ENCODE measurements around the gene PAPPA2.
A peak's percentile ranks its signal among the peaks of the same experiment; 100 is the strongest.

The PAPPA2 gene

DNA sequence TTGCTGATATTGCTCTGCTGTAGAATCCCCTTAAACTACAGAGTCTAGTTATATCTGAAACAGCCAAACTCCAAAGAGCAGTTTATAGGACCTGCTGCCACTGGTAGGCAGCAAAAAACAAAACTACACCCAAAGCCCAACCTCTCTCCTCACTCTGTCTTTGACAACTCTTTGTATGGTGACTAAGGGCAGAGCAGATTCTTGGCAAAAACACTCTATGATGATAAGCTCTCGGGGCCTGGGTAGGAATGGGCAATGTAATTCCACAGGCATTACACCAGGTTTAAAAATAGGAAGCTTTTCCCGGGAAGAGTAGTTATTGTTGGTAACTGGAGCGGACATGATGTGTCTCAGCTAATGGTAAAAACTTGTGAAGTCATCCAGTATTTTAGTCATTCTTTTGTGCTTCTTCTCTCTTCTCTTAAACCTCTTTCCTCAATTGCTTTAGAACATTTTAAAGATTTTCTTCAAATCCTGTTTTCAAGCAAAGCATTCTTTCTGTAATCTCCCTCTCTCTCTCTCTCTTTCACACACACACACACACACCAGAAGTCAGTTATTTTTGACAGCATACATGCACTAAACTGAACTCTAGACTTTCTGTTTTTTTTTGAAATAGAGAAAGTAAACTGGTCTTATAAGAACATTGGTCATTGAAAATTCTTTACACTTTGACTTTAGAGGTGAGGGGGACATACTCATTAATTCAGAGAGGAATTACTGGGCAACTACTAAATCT lies 193.5 kb downstream of the PAPPA2 start:
- FAIRE-seq (peak; percentile 16), DNase-seq (ENCODE audit: insufficient read length, low spot score) (no peak)
- TF ChIP-seq, protein P1, sequence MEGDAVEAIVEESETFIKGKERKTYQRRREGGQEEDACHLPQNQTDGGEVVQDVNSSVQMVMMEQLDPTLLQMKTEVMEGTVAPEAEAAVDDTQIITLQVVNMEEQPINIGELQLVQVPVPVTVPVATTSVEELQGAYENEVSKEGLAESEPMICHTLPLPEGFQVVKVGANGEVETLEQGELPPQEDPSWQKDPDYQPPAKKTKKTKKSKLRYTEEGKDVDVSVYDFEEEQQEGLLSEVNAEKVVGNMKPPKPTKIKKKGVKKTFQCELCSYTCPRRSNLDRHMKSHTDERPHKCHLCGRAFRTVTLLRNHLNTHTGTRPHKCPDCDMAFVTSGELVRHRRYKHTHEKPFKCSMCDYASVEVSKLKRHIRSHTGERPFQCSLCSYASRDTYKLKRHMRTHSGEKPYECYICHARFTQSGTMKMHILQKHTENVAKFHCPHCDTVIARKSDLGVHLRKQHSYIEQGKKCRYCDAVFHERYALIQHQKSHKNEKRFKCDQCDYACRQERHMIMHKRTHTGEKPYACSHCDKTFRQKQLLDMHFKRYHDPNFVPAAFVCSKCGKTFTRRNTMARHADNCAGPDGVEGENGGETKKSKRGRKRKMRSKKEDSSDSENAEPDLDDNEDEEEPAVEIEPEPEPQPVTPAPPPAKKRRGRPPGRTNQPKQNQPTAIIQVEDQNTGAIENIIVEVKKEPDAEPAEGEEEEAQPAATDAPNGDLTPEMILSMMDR (IDR thresholded peaks at IDR 0.05; ENCODE audit: insufficient read depth, missing control alignments): no peak

DNA sequence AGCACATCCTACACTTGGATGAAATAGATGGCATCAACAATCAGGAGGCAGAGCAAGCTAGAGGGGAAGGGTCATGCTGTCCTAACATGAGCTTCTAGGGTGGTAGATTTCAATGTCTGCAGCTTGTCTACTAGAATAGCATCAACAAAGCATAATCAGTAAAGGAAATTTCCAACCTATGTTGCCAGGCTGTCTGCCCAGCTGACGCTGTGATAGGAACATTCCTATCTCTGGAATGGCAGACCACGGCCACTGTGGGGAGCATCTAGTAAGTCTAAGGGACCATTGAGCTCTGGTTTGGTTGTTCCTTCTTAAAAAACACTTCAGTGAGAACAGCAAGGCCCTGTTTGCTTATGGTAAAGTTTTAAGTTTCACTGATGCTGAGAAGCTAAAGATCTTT lies 206.8 kb downstream of the PAPPA2 start:
- TF ChIP-seq, protein P1 (IDR thresholded peaks at IDR 0.05; ENCODE audit: insufficient read depth, missing control alignments): no peak
- DNase-seq (ENCODE audit: insufficient read length, low spot score): no peak
- no peak for FAIRE-seq

DNA sequence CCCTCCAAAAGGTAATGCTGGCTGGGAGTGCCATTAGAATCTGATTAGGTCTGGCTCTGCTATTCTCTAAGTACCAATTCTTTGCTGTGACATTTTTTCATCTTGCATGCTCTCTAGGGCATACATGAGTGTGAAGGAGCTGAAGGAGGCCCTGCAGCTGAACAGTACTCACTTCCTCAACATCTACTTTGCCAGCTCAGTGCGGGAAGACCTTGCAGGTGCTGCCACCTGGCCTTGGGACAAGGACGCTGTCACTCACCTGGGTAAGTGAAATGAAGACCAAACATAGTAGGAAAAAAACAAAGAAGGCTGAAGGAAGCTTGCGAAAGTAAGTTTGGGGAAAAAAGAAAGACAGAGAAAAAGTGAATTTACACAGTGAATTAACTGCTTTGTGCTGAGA lies 207.9 kb downstream of the PAPPA2 start:
- TF ChIP-seq, protein P1 (IDR thresholded peaks at IDR 0.05; ENCODE audit: insufficient read depth, missing control alignments): no peak
- DNase-seq (ENCODE audit: insufficient read length, low spot score): no peak
- no peak for FAIRE-seq

DNA sequence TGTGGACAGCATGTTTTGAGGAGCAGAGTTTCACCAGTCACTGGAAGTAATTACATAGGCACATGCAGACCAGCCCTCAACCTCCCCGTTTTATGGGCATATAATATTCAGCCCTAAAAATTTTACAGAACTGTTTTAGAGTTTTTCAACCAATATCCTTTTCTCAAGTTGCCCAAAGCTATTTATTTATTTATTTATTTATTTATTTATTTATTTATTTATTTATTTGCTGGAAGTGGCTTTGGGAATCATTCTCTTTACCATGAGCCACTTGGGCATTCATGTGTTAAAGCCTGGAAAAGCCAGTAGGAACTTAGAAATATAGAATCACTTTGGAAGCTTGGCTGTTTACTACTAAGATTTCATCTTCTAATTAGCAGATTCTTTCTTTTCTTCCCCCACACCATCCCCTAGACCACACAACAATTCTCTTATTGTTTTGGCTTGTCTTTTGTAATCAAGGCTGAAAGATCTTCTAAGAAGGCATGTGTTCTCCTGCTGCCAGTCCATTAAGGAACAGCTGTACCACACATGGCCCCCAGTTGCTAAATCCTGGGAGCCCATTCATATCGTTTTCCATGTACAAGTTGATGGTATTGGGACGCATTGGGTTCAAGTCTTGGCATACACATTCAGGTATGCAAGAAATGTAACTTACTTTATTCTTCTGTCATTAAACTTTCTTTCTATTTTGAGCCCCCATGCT lies 220.0 kb downstream of the PAPPA2 start:
- TF ChIP-seq, protein P1 (IDR thresholded peaks at IDR 0.05; ENCODE audit: insufficient read depth, missing control alignments): no peak
- DNase-seq (ENCODE audit: insufficient read length, low spot score) (no peak), FAIRE-seq (no peak)

DNA sequence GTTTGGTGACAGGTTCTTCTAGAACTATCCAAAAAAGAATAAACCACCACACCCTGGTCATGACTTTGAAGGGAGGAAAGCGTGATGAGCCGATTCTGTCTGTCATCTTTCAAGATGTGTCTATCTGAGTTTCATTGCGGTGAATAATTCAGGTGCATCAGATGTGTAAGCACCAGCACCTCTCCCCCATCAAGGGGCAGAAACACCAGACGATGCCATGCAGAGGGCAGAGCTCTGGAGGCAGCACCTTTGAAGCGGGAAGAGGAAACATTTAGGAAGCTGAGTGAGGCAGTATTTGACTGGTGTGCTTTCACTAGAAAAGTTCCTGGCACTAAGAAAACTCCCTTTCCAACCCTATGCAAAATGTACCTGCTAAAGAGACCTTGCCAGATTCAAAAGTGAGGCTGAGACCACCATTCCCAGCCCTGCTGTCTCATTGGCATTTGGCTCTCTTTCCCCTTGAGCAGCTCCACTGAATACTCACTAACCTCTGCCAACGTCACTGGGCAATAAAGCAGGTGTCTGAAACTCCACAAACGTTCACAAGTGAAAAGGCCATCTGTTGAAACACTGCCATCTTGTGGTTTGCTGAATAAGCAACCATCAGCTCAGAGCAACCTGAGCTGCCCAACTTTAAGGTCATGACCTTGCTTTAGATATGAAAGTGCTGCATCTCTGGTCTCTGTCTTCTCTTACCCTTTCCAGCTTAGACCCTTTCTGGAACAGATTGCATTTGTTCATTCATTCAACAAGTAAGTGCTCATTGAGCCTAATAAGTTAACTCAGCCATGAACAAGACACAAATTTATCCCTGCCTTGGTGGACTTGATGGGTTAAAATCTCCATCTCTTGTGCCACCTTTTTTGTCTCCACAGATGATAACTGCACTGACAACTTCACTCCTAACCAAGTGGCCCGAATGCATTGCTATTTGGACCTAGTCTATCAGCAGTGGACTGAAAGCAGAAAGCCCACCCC lies 228.6 kb downstream of the PAPPA2 start:
- DNase-seq (ENCODE audit: insufficient read length, low spot score): peak; percentile 48
- TF ChIP-seq, protein P1 (IDR thresholded peaks at IDR 0.05; ENCODE audit: insufficient read depth, missing control alignments): peak; percentile 96

DNA sequence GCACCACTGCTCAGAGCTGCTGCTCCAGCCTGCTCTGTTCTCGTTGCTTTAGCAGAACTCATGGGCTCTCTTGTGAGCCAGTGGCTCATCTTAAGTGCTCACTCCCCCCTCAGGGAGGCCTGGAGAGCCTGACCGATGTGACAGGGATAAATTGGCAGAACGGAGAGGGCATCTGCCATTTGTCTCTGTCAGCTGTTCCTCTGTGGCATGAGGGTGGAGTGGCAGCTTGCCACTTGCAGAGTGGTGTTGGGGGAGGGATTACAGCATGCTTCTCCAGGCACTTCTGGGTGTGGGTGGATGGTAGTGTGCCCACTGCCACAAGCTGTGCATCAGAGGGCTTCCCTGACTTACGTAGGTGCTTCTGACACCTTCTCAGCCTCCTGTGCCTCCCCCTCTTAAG lies 229.5 kb downstream of the PAPPA2 start:
- FAIRE-seq: no peak
- TF ChIP-seq, protein P1 (IDR thresholded peaks at IDR 0.05; ENCODE audit: insufficient read depth, missing control alignments): no peak
- DNase-seq (ENCODE audit: insufficient read length, low spot score): no peak

More for the DNA sequence above, 228.6 kb downstream of the PAPPA2 start:
- FAIRE-seq: peak; percentile 90

All from D721Med (cell line).